Left kidney (tissue), 2 donors: ENCODE results near the gene BMP7. TPM values are rescaled to one million over a fixed set of nuclear protein-coding genes. Genes with fewer than 3 reads are reported as not detected.
"Not testable (repeated sequence)": the region's sequence is repeated elsewhere in the genome, so short reads cannot be mapped to it uniquely, and the experiment has no call there.

Experiments
- DNase-seq: peaks from one replicate; pipeline ENCODE4 v3.0.0-alpha.2; 2013
- polyA plus RNA-seq: library from polyadenylated mRNA; unstranded; fragments of 120-200 nt; gene quantifications from one replicate; pipeline ENCODE4 v1.2.1, GENCODE V29; 2013; ENCODE audit not compliant: insufficient read length

BMP7 gene
- polyA plus RNA-seq, 1 donor = 62.4 TPM

GRCh38 chr20:57173041-57173440 is 93.4 kb downstream of the BMP7 start:
- DNase-seq = no peak

GRCh38 chr20:57170343-57170742 is 96.1 kb downstream of the BMP7 start:
- DNase-seq = no peak

- DNase-seq = no peak
These were observed 97.3 kb downstream of the BMP7 start for GRCh38 chr20:57169162-57169561.

GRCh38 chr20:57167971-57168701 is 98.3 kb downstream of the BMP7 start:
- DNase-seq = peak; percentile 68

- DNase-seq = no peak
These were observed 99.2 kb downstream of the BMP7 start for GRCh38 chr20:57167292-57167655.

GRCh38 chr20:57166568-57167291 is 99.7 kb downstream of the BMP7 start:
- no peak for DNase-seq

GRCh38 chr20:57165427-57166004 is 100.9 kb downstream of the BMP7 start:
- DNase-seq = no peak

GRCh38 chr20:57164872-57165271 is 101.6 kb downstream of the BMP7 start:
- no peak for DNase-seq

- DNase-seq = no peak
These were observed 103.4 kb downstream of the BMP7 start for GRCh38 chr20:57163041-57163440.

- no peak for DNase-seq
These were observed 104.1 kb downstream of the BMP7 start for GRCh38 chr20:57162362-57162652.

GRCh38 chr20:57161478-57162361 is 104.7 kb downstream of the BMP7 start:
- no peak for DNase-seq

GRCh38 chr20:57160985-57161384 is 105.5 kb downstream of the BMP7 start:
- DNase-seq = no peak

- DNase-seq = no peak
These were observed 106.4 kb downstream of the BMP7 start for GRCh38 chr20:57159945-57160610.

- DNase-seq = no peak
These were observed 107.1 kb downstream of the BMP7 start for GRCh38 chr20:57159193-57159851.

GRCh38 chr20:57158474-57158873 is 108.0 kb downstream of the BMP7 start:
- no peak for DNase-seq

GRCh38 chr20:57157787-57158186 is 108.7 kb downstream of the BMP7 start:
- DNase-seq = not testable (repeated sequence)

- DNase-seq = no peak
These were observed 109.2 kb downstream of the BMP7 start for GRCh38 chr20:57157106-57157691.

GRCh38 chr20:57156011-57156729 is 110.3 kb downstream of the BMP7 start:
- no peak for DNase-seq

GRCh38 chr20:57155415-57155814 is 111.0 kb downstream of the BMP7 start:
- DNase-seq = no peak

- DNase-seq = no peak
These were observed 113.1 kb downstream of the BMP7 start for GRCh38 chr20:57153238-57153905.
